ENCODE results near the gene GPR148.
"Not testable (repeated sequence)": the region's sequence is repeated elsewhere in the genome, so short reads cannot be mapped to it uniquely, and the experiment has no call there.

GPR148 gene

GRCh38 chr2:130729322-130730299 lies 741 bp downstream of the GPR148 start:
- FAIRE-seq: no peak
- no peak for DNase-seq (ENCODE audit: insufficient read length)
- TF ChIP-seq POLR2AphosphoS5 (IDR thresholded peaks at IDR 0.05; ENCODE audit: low read depth, low read length) (no peak), POLR2A (IDR thresholded peaks at IDR 0.05; ENCODE audit: low read depth, low read length) (no peak), TAF1 (IDR thresholded peaks at IDR 0.05; ENCODE audit: borderline replicate concordance, low read depth, low read length) (no peak)

- not testable (repeated sequence) for FAIRE-seq; DNase-seq (ENCODE audit: insufficient read length)
These were observed 3.4 kb downstream of the GPR148 start for GRCh38 chr2:130732257-130732656.

- DNase-seq (ENCODE audit: insufficient read length) (no peak), FAIRE-seq (no peak)
- TF ChIP-seq POLR2AphosphoS5 (IDR thresholded peaks at IDR 0.05; ENCODE audit: low read depth, low read length) (no peak), TAF1 (IDR thresholded peaks at IDR 0.05; ENCODE audit: borderline replicate concordance, low read depth, low read length) (no peak), POLR2A (IDR thresholded peaks at IDR 0.05; ENCODE audit: low read depth, low read length) (no peak)
These were observed 6.3 kb downstream of the GPR148 start for GRCh38 chr2:130735200-130735599.

GRCh38 chr2:130736487-130736886 lies 7.6 kb downstream of the GPR148 start:
- DNase-seq (ENCODE audit: insufficient read length): no peak
- FAIRE-seq: no peak
- TF ChIP-seq POLR2A (IDR thresholded peaks at IDR 0.05; ENCODE audit: low read depth, low read length) (no peak), TAF1 (IDR thresholded peaks at IDR 0.05; ENCODE audit: borderline replicate concordance, low read depth, low read length) (no peak), POLR2AphosphoS5 (IDR thresholded peaks at IDR 0.05; ENCODE audit: low read depth, low read length) (no peak)

GRCh38 chr2:130737592-130737991 lies 8.7 kb downstream of the GPR148 start:
- FAIRE-seq (no peak), DNase-seq (ENCODE audit: insufficient read length) (no peak)
- TF ChIP-seq TAF1 (IDR thresholded peaks at IDR 0.05; ENCODE audit: borderline replicate concordance, low read depth, low read length) (no peak), POLR2A (IDR thresholded peaks at IDR 0.05; ENCODE audit: low read depth, low read length) (no peak), POLR2AphosphoS5 (IDR thresholded peaks at IDR 0.05; ENCODE audit: low read depth, low read length) (no peak)

- TF ChIP-seq TAF1 (IDR thresholded peaks at IDR 0.05; ENCODE audit: borderline replicate concordance, low read depth, low read length) (no peak), POLR2A (IDR thresholded peaks at IDR 0.05; ENCODE audit: low read depth, low read length) (no peak)
- DNase-seq (ENCODE audit: insufficient read length): no peak
- no peak for FAIRE-seq
These were observed 11.8 kb downstream of the GPR148 start for GRCh38 chr2:130740671-130741070.

- TF ChIP-seq TAF1 (IDR thresholded peaks at IDR 0.05; ENCODE audit: borderline replicate concordance, low read depth, low read length) (no peak), POLR2AphosphoS5 (IDR thresholded peaks at IDR 0.05; ENCODE audit: low read depth, low read length) (no peak), POLR2A (IDR thresholded peaks at IDR 0.05; ENCODE audit: low read depth, low read length) (no peak)
- DNase-seq (ENCODE audit: insufficient read length): no peak
- FAIRE-seq: no peak
These were observed 14.4 kb downstream of the GPR148 start for GRCh38 chr2:130743278-130743677.

GRCh38 chr2:130744287-130745117 lies 15.6 kb downstream of the GPR148 start:
- FAIRE-seq (no peak), DNase-seq (ENCODE audit: insufficient read length) (no peak)
- no peak for TF ChIP-seq TAF1 (IDR thresholded peaks at IDR 0.05; ENCODE audit: borderline replicate concordance, low read depth, low read length)
- TF ChIP-seq POLR2AphosphoS5 (IDR thresholded peaks at IDR 0.05; ENCODE audit: low read depth, low read length): no peak
- no peak for TF ChIP-seq POLR2A (IDR thresholded peaks at IDR 0.05; ENCODE audit: low read depth, low read length)

- TF ChIP-seq POLR2A (IDR thresholded peaks at IDR 0.05; ENCODE audit: low read depth, low read length) (no peak), POLR2AphosphoS5 (IDR thresholded peaks at IDR 0.05; ENCODE audit: low read depth, low read length) (no peak), TAF1 (IDR thresholded peaks at IDR 0.05; ENCODE audit: borderline replicate concordance, low read depth, low read length) (no peak)
- DNase-seq (ENCODE audit: insufficient read length) (no peak), FAIRE-seq (no peak)
These were observed 20.2 kb downstream of the GPR148 start for GRCh38 chr2:130749078-130749477.

GRCh38 chr2:130749641-130750040 lies 20.8 kb downstream of the GPR148 start:
- no peak for FAIRE-seq
- no peak for DNase-seq (ENCODE audit: insufficient read length)
- TF ChIP-seq TAF1 (IDR thresholded peaks at IDR 0.05; ENCODE audit: borderline replicate concordance, low read depth, low read length) (no peak), POLR2A (IDR thresholded peaks at IDR 0.05; ENCODE audit: low read depth, low read length) (no peak), POLR2AphosphoS5 (IDR thresholded peaks at IDR 0.05; ENCODE audit: low read depth, low read length) (no peak)

- DNase-seq (ENCODE audit: insufficient read length): no peak
- TF ChIP-seq TAF1 (IDR thresholded peaks at IDR 0.05; ENCODE audit: borderline replicate concordance, low read depth, low read length): no peak
- no peak for TF ChIP-seq POLR2A (IDR thresholded peaks at IDR 0.05; ENCODE audit: low read depth, low read length)
- TF ChIP-seq POLR2AphosphoS5 (IDR thresholded peaks at IDR 0.05; ENCODE audit: low read depth, low read length): no peak
- FAIRE-seq: no peak
These were observed 25.9 kb downstream of the GPR148 start for GRCh38 chr2:130754811-130755210.

Data from GM12892 (cell line).